ENCODE results near the gene FOSB.

Gene FOSB

DNA sequence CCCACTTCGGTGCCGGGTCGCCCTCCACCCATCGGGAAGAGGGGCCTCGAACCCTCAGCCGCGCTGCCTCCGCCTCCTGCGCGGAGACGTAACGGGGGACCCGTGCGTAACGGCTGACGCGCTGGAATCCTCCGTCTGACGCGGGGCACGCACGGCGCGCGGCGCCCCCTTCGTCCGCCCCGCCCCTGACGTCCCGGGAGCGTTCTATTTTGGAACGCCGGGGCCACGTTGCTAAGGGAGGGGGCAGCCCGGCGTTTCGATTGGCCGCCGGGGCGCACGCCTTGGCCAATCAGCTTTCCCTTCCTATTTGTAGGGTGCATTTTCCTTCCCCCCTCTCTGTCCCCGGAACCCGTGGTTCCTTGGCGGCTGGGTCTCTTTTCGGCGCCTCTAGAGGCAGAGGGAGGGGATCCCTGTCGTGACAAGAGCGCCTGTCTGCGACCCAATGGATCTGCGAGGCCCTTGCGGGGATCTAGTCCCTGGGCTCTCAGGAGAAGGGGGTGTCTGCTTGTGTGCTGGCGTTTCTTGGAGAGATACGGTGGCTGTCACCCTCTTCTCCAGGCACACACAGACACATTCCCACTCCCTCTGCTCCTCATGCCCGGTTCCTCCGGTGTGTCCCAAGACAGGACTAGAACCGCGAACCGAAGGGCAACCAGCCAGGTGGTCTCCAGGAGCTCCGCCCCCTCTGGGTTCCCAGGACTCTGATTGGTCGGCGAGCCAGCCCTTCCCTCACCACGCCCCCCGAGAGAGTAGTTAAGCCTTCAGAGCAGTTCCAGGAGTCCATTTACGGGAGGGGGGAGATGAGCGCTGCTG, 1.5 kb downstream of the FOSB start:
- peak; percentile 78 for FAIRE-seq

- no peak for FAIRE-seq
Observed at GRCh38 chr19:45469945-45470761, 2.4 kb downstream of the FOSB start.

GRCh38 chr19:45470762-45471081, 2.9 kb downstream of the FOSB start:
- FAIRE-seq, result no peak

GRCh38 chr19:45471111-45471930, 3.5 kb downstream of the FOSB start:
- FAIRE-seq, result no peak

DNA sequence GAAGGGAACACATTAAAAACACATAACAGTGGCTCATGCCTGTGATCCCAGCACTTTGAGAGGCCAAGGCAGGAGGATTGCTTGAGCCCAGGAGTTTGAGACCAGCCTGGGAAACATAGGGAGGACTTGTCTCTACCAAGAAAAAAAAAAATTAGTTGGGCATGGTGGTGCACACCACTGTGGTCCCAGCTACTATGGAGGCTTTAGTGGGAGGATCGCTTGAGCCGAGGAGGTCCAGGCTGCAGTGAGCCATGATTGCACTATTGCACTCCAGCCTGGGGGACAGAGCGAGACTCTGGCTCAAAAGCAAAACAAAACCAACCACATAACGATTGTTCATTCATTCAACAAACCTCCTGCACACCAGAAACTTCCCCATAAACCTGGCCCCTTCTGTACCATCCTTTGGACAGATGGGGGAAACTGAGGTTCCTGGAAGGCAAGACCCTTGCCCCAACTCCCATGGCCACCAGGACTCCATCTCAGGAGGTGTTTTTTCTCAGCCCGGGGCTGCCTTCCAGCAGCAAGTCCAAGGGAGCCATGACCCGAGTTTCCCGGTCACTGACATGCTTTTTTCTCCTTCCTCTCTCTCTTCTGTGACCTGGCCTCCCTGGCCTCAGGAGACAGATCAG, 4.3 kb downstream of the FOSB start:
- no peak for FAIRE-seq

- FAIRE-seq, result no peak
Observed at GRCh38 chr19:45472563-45473366, 5.0 kb downstream of the FOSB start.

DNA sequence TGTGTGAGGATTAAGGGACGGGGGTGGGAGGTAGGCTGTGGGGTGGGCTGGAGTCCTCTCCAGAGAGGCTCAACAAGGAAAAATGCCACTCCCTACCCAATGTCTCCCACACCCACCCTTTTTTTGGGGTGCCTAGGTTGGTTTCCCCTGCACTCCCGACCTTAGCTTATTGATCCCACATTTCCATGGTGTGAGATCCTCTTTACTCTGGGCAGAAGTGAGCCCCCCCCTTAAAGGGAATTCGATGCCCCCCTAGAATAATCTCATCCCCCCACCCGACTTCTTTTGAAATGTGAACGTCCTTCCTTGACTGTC, 5.5 kb downstream of the FOSB start:
- no peak for FAIRE-seq

DNA sequence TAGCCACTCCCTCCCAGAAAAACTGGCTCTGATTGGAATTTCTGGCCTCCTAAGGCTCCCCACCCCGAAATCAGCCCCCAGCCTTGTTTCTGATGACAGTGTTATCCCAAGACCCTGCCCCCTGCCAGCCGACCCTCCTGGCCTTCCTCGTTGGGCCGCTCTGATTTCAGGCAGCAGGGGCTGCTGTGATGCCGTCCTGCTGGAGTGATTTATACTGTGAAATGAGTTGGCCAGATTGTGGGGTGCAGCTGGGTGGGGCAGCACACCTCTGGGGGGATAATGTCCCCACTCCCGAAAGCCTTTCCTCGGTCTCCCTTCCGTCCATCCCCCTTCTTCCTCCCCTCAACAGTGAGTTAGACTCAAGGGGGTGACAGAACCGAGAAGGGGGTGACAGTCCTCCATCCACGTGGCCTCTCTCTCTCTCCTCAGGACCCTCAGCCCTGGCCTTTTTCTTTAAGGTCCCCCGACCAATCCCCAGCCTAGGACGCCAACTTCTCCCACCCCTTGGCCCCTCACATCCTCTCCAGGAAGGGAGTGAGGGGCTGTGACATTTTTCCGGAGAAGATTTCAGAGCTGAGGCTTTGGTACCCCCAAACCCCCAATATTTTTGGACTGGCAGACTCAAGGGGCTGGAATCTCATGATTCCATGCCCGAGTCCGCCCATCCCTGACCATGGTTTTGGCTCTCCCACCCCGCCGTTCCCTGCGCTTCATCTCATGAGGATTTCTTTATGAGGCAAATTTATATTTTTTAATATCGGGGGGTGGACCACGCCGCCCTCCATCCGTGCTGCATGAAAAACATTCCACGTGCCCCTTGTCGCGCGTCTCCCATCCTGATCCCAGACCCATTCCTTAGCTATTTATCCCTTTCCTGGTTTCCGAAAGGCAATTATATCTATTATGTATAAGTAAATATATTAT, 6.1 kb downstream of the FOSB start:
- no peak for FAIRE-seq

DNA sequence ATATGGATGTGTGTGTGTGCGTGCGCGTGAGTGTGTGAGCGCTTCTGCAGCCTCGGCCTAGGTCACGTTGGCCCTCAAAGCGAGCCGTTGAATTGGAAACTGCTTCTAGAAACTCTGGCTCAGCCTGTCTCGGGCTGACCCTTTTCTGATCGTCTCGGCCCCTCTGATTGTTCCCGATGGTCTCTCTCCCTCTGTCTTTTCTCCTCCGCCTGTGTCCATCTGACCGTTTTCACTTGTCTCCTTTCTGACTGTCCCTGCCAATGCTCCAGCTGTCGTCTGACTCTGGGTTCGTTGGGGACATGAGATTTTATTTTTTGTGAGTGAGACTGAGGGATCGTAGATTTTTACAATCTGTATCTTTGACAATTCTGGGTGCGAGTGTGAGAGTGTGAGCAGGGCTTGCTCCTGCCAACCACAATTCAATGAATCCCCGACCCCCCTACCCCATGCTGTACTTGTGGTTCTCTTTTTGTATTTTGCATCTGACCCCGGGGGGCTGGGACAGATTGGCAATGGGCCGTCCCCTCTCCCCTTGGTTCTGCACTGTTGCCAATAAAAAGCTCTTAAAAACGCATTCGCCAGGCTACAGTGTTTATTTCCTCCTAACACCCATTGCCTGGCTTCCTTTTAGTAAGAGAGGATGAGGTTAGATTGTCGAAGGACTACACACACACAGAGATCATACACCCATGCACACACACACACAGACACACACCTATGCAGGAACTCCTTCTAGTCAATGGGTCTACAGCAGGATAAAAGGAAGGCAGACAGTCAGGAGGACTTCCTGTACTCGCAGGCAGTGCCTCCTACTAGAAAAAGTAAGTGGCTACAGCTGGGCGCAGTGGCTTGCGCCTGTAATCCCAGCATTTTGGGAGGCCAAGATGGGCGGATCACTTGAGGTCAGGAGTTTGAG, 7.1 kb downstream of the FOSB start:
- FAIRE-seq, result no peak

GRCh38 chr19:45475537-45476291, 7.9 kb downstream of the FOSB start:
- FAIRE-seq, result no peak

DNA sequence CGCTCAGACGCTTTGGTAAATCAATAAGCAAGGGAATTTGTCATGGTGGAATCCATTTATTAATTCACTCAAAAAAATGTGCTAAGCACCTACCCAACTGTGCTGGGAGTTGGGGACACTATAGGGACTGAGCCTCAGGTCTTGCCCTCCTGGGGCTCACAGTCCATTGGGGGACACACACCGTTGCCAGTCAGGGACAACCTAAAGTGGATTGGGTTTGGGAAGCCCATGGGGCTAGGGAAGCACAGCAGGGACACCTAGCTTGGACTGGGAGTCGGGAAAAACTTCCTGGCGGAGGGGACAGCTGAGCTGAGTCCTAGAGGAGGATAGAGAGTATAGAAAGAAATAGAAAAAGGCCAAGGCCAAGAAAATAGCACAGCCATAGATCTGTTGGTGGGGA, 8.5 kb downstream of the FOSB start:
- FAIRE-seq, result no peak

- FAIRE-seq, result no peak
Observed at GRCh38 chr19:45477186-45477585, 9.4 kb downstream of the FOSB start.

- FAIRE-seq, result no peak
Observed at GRCh38 chr19:45477713-45478453, 10.1 kb downstream of the FOSB start.

DNA sequence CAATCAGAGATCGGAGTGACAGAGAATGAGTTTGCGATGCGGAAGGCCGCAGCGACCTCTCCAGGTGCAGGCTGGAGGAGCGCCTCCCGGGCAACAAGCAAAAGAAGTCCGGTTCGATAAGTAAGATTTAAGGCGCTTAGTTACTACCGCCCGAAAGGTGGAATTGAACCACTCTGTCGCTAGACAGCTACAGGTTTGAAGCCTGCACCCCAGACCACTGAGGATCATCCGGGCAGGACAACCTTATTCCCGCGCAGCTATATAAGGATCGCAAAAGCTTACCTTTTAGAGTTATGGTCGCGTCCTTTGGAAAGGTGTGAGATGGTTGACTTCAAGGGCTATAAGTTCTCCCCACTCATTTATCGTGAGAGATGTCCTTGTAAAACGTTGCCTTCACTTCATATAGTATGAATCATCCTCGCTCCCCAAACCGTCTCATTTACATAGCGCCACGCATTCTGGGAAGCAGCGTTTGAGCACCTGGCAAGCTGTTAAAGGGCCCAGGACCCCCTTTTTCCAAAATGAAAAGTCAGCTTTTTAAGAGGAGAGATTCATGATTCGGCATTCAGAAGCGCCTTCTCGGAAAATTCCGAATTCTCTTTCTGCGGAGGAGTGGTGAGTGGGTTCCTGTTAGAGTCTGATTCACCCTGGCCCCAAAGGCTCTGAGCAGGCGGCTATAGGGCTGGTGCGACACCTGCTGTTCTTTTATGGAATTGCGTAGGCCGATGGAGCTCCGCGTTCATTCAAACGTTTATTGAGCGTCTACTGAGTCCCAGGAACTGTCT, 10.8 kb downstream of the FOSB start:
- FAIRE-seq, result peak; percentile 91

DNA sequence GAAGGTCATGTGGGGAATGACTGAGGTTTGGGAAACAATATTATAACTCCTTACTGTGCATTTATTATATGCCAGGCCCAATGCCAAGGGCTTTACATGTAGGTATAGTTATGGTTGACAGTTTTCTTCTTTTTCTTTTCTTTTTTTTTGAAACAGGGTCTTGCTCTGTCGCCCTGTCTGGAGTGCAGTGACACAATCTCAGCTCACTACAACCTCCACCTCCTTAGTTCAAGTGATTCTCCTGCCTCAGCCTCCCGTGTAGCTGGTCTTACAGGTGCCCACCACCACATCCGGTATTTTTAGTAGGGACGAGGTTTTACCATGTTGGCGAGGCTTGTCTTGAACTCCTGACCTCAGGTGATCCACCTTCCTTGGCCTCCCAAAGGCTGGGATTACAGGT, 15.2 kb downstream of the FOSB start:
- FAIRE-seq, result no peak

GRCh38 chr19:45484273-45484945, 16.6 kb downstream of the FOSB start:
- FAIRE-seq, result no peak

All from A204.1 (cell line).